Right lung (tissue), 5 donors: ENCODE data around the gene FHIT. TPM values are rescaled to one million over a fixed set of nuclear protein-coding genes. Genes with fewer than 3 reads are reported as not detected.

ENCODE experiments used
- DNase-seq, 2 donors: peaks; one replicate each; pipeline ENCODE4 v3.0.0-alpha.2; 2013
- polyA plus RNA-seq, 5 donors: library from polyadenylated mRNA; unstranded; fragments of 120-200 nt; gene quantifications; one replicate each; pipeline versions ENCODE4 v1.2.1 to v1.2.3, GENCODE V29; 2013; ENCODE audit warnings: inconsistent platforms in 1 of 5, low replicate concordance in 1 of 5; ENCODE audit not compliant: insufficient read length in 5 of 5, insufficient read depth in 1 of 5

Gene FHIT
- polyA plus RNA-seq, 5 donors: 9.1 to 17.8 (median 10.6) TPM

DNA sequence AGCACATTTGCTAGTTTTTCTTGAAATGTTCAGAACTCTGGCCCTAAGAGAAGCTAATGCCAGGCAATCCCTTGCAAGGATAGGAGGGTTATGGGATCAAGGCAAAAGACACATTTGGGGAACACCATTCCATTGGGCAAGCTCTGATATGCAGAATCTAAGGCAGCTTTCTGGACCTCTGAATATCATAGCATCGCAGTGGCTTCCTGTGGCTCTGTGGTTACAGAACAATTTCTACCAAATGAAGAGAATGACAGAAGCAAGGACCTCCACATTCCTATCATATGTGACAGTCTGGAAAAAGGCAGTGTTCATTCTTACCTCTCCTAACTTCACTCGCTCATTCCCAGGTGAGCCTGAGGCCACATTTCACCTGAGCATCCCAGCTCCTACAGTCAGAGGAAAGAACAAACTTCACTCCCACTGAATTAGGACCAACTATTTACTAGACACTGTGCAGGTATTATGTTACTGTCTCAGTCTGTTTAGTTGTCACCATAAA is 1365.3 kb downstream of the FHIT start:
- DNase-seq: no peak

DNA sequence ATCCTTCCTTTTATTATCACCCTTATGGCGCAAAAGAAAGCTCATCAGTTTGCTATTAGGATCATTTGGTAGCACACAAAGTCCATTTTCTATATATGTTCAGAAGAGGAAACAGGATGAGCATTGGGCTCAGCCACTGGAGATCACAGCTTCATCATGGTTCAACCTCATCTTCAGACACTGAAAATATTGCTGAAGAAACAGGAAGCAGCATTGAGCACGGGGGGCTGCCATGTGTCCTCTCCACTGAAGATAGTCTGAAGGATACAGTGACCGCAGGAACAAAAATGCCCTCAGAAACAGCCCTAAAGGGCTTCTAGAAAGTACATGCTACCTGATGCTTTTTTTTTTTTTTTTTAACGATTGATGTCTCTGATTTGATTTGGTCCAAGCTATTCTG is 1366.2 kb downstream of the FHIT start:
- DNase-seq: no peak

DNA sequence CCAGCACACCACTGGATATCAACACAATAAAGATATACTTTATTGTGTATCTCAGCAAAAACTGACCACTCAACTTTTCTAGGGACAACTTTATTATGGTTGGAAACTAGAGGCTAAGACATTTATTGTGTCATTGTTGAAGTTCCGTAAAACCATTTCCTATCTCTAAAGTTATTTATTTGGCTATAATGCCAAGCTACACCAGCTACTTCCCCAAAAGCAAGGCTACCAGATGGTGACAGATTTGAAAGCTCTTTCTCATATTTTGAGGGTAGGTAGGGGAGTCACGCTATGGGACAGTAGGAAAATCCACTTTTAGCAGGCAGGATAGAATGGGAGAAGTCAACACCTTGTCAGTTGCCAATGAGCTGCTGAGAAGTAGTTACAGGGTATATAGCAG is 1366.8 kb downstream of the FHIT start:
- DNase-seq: no peak

DNA sequence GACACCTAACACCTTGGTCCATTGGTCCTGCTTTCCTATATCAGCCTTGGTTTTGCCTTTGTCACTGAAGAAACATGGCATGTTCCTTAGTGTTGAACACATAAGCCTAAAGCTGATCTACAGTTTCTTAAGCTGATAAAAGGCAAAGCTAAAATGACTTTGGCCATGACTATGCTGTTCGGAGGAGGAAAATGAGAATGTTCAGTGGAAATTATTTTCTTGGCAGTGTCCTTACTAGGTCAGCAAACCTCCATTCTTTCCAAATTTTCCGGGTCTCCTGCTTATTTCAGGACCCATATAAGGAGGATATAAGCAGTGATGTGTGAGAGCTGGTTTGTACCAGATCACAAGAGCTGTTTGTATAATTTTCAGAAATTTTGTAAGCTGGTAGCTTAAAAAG is 1368.5 kb downstream of the FHIT start:
- DNase-seq: no peak

DNA sequence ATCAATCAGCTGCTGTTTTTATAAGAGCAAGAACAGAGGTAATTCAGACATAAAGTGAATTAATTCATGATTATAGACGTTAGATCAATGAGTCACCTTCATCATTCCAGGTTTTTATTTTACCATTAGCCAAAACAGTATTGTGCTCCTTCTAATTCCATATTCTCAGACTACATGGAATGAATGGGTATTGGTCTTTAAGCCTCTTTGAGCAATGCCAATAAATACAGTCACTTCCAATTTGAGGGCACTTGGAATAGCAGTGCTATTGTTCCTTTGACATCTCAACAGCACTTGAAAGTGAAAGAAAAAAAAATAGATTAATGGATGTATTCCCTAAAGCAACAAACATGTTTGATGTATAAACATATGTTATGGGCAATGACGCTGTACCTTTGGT is 1370.5 kb downstream of the FHIT start:
- DNase-seq: no peak

DNA sequence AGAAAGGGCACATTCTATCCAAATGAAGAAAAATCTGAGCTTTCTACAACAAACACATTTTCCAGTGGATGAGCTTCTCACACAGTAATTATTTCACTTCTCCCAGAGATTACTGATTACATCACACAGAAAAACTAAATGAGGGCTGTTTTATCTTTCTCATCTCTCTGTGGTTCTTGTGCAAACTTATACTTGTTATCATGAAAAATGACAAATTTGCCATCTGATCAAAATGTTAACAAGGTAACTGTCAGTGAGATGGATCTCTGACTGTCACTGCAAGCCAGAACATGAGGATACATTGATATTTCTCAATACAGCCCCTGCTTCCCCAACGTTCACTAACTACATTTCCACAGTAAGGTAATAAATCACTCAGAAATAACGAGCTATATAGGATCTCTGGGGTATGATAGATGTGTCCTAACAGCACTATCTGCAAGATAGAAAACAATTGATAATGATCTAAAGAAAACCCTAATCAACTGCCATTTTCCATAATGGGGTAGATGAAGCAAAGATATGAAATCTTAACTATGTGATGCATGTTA is 1372.1 kb downstream of the FHIT start:
- DNase-seq: no peak

DNA sequence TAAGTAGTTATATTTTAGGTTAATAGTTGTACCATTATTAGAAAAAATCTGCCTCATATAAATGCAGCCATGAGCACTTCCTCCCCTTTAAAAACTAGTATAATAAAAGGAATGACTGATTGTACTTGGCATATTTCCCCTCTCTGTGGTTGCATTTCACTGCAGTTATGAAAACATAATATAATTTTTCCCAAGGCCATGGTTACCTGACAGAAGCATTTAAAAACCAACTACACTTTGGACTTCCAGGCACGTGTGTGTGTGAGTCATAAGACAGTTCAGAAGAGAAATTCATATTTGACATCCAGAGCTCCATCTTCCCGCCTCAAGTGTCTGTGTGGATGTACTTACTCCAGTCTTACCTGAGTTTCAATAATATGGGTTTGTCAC is 1373.2 kb downstream of the FHIT start:
- no peak for DNase-seq

DNA sequence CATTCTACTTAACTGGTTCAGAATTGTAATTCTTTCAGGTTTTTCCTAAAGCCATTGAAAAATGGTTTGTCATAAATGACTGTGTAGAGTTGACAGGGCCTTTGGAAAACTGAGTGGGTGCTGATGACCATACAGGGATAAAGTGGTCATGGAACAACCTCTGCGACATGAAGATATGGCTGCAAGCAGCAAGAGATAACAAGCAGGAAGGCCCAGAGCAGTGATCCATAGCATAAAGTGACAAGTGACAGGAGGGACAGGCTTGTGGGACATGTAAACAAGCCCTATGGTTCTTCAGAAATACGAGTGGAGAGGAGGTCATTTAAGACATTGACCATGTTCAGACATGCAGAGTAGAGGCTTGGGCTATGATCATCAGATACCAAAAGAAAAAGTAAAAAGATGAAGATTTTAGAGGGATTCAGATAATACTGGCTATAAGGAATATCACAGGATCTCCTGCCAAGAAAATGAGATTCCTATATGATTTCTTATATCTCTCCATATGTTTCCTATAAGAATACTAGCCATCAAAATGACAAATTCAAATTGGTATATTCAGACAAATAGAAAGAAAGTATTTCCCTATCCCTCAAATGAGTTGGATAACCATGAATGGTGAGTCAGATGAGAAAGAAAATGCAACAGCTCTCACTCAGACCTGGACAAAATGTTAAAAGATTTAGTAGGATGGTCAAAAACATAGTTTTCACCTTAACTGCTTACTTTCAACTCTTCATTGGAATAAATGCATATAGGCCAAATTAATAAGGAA is 1373.8 kb downstream of the FHIT start:
- DNase-seq: no peak

DNA sequence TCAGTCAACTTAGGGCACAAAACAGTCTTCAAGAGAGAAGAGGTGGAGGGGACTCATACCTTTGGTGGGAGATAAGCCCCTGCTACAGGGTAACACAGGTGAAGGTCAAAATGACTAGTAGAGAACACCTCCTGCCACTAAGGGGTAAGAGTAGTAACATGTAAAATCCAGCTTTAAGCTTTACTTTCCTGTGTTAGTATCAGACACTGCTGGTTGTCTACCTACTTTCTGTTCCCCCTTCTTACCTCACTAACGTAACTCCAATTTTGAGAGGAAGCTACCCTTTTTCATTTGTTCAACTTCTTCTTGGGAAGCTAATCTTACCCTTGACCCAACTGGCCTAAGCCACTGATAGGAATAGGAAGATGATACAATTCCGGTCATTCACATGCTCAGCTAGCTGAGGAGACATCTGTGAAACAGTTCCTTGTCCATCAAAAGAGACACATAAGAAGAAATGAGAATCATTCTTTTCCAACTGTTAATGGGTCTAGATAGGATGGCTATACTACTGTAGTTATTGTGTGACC is 1374.7 kb downstream of the FHIT start:
- DNase-seq: no peak

DNA sequence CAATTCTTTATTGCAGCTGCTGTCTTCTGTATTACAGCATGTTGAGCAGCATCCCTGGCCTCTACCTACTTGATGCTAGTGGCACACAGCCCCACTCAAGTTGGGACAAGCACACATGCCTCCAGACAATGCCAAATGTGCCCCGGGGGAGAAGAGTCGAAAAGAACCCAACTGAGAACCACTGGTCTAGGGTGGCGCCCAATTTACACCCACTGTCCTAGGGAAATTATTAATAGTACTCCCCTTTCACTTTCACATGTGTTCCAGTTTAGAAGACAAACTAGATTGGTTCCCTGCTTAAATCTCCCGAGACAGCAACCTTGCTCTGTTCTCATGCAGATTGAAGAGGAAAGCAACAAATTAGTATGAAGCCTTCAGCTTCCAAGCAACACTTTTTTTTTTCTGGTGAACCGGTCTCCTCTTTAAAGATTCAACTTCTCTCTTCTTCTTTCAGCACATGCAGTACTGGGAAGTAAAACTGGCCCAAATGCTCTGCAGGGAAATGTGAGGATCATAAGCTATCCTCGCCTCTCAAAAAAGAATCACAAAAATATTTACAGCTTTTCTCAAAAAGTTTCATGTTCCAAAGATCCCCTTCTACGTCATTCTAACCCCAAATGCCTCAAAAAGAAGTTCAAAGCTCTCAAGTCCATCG is 1377.5 kb downstream of the FHIT start:
- no peak for DNase-seq

DNA sequence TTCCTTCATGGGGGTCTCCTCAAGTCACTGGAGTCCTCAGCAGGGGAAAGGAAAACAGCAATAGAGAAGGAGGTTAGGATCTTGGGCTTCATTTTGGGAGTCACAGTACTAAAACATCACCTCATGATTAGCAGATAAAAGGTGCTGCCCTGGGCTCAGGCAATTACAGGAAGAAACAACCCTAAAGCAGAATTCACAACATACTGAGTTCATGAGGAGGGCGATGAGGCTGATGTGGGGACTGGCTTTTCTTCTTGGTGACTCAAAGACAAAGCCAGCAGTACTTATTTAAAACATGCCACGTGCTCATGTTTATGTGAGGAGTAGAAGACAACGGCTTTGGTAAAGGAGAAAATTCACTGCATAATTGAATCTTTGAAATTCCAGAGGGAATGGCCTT is 1379.1 kb downstream of the FHIT start:
- DNase-seq: no peak

DNA sequence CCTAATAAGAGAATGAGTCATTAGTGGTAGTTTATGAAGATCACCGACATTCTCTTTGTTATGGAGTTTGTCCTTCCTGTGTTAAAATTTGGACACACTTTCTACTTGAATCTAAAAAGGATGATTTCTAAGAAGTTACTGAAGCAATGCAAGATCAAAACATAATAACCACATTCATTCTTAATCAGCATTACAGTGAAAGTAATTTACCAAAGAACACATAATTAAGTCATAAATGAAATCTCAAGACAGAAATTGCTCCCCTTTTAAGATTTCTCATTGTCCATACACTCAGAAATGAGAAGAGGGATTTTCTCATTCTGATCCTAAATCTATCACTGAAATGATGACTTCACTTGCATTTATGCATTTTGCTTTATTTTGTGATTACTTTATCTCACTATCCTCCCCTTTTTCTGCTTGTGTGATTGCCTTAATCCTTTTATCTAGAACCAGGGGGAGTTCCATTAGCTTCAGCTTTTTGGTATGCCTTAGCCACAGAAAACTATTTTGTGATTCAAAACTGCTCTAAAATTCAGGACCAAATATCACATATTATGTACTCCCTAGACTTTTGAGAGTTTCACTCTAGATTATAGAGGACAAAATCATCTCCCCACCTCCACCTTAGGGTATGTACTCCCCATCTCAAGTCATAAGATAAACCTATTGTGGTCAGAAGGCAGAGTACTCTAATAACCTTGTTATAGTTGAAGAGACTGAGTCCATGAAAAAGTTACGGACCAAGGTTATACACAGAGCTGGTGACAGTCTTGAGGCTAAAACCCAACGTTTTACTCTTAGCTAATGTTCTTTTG is 1383.9 kb downstream of the FHIT start:
- DNase-seq: no peak

DNA sequence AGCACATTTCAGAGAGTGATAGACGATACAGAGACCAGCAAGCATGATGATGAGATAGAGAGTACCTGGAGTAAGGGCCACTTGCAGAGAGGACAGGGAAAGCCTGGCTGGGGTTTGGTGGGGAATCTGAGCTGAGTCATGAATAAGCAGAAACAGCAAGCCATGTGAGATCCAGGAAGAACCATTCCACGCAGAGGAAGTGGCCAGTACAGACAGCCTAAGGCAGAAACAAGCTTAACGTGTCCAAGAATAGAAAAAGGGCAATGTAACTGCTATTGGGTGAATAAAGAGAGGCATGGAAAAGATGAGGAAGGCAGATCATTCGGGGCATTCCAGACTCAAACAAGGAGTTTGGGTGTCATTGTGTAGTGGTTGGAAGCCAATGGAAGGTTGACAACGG is 1385.2 kb downstream of the FHIT start:
- no peak for DNase-seq

DNA sequence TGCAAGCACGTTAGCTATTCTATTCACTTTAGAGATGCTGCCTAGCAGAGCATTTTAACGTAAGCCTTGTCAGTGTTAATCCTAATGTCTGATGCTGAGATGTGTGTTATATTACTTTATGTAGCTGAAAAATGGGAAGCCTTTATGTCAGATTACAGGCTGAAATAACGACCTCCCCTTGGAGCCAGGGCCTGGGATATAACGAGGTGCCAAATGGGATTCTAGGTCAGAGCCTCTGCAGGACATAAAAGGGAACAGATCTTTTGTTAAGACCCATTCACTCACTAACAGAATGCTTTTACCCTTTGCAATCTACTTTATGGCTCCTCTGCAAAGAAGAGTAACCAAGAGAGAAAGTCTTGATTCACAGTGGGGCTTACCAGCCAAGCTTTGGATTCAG is 1385.9 kb downstream of the FHIT start:
- no peak for DNase-seq

DNA sequence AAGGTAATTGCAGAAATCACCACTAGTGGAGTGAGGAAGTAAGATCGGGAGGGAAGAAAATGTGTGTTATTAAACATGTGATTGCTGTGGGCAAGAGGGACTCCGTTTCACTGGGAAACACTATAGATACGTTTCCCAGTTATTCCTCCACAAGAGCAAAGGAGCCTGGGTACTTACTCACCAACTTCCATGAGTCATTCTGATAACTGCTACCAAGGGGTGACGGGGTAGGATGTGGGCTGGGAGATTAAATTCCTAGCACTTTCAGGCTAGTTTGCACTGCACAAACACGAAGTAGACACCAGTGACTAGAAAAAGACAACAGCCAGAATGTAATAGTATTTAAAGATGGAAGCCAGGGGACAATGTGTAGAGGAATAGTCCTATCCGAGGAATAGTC is 1388.6 kb downstream of the FHIT start:
- no peak for DNase-seq

DNA sequence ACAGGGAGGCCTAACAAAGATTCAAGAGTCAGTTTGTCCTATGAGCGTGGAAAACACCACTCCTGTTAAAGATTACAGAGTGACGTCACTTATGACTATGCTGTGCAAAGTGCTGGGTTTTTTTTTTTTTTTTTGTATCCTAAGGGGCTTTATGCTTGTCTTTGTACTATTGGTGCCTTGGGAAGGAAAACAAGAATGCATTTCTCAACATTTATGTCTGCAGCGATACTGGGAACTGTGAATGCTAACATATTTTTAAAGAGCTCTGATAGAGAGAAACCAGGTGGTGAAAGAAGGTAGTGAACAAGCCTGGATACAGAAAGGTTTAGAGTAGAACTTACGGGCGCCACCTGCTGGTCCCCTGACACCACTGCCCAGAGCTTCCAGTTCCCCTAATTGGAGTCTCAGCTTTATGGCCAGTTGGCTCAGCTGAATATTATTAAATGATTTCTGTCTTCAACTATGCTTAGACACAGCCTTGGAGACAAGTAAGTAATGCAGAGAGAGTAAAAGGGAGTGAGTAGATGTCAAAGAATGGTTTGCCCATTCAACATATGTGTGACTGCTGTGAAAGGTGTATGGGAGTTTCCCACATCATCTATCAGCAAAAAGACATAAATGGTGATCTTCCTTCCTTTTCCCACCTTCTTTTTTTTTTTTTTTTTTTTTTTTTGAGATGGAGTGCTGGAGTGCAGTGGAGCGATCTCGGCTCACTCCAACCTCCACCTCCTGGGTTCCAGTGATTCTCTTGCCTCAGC is 1393.5 kb downstream of the FHIT start:
- DNase-seq: peak; percentile 63 to 79

DNA sequence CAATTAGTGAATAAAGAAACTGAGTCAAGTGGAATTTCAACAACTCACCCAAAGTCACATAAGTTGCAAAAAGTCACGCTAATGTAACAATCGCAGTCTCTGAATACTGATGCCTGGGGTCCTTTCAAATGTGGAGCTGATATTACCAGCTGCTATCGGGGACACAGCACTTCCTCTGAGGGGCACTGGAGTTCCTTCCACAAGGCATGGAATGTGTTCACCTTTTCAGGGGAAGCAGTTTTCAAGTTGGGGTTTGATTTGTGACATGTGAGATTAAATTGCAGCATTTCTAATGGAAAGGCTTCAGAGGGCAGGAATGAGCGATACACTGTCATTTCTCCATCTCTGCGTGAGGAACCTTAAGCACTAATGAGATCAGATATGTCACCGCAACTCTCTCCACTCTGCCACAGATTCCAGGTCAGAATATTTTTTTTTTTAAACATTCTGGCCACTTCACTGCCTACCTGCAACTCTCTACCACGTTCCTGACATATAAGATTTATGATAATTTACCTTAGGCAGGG is 1394.3 kb downstream of the FHIT start:
- no peak for DNase-seq

DNA sequence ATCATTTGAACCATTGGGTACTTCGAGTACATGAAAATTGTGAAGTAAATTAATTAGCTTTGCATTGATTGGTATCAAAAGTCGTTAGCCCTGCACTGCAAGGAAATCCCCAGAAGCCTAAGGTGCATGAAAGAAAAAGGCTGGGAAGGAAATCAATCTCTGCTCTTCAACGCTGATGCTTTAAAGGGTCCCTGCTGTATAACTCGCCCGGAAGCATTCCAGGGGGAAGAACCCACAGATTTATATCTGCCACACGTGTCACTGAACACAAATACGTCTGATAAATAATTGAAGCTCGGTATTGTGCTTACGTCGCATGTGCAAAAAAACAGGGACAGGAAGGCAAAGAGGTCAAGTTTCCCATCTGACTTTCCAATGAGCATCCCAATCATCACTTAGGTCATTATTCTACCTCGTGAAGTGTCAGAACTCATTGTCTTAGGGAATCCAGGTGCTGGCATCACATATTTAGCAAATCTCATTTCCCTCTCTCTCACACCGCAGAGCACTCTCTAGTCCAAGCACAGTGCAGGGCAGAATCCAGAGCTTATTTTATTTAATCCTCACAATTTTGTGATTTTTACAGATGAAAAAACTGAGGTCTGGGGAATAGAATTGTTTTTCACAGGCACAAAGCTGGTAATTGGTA is 1397.1 kb downstream of the FHIT start:
- DNase-seq: no peak

DNA sequence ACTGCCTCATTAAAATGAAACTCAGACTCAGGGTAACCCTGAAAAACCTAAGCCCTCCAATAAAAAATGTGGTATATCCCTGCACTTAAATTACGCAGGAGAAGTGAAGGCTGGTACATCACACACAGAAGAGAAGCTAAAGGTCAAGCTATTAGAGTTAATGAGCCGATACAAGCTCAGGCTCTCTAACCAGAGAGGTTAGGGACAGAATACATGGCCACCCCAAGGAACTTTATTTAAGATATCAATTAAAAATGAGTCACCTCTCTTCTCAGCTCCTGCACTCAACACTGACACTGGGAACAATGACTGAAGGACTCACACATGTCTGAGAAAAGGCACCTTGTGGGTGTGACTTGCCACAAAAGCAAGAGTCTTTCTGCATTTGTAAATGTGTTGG is 1400.8 kb downstream of the FHIT start:
- DNase-seq: no peak

DNA sequence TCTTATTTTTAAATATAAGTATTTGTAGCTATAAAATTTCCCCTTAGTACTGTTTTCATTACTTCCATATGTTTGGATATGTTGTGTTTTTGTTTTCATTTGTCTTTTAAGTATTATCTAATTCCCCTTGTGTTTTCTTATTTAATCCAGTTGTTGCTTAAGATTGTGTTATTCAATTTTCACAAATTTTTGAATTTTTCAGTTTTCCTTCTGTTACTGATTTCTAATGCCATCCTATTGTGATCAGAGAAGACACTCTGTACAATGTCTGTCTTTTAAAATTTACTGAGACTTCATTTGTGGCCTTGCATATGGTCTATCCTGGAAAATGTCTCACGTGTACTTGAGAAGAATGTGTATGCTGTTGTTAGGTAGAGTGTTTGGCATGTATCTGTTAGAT is 1405.9 kb downstream of the FHIT start:
- DNase-seq: no peak

DNA sequence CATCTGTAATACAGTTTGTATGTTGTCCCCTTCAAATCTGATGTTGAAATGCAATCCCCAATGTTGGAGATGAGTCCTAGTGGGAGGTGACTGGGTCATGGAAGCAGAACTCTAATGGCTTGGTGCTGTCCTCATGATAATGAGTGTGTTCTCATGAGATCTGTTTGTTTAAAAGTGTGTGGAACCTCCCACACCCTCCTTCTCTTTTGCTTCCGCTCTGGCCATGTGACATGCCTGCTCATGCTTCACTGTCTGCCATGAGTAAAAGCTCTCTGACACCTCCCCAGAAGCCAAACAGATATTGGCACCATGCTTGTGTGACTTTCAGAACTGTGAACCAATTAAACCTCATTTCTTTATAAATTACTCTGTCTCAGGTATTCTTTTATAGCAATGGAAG is 1407.4 kb downstream of the FHIT start:
- DNase-seq: no peak
